Measurements from ENCODE around the gene SHCBP1L. TPM values are rescaled to one million over a fixed set of nuclear protein-coding genes. Genes with fewer than 3 reads are reported as not detected.
"Not testable (repeated sequence)": the region's sequence is repeated elsewhere in the genome, so short reads cannot be mapped to it uniquely, and the experiment has no call there.

The SHCBP1L gene
- total and polyA plus RNA-seq, 4 donors = not detected

- ATAC-seq (ENCODE audit: low FRiP score) (no peak), DNase-seq (no peak)
- H3K36me3 ChIP-seq (ENCODE audit: control insufficient read depth in 1 of 2, insufficient read depth in 2 of 2, low read length in 1 of 2) = no peaks in the 10 kb centered on the region
- no peak overlapping the region for H3K27ac ChIP-seq (ENCODE audit: low read depth in 1 of 2, low read length in 2 of 2)
- intact Hi-C loops (cut with DNase I) = no loop called here
- no peak overlapping the region for H3K4me3 ChIP-seq (ENCODE audit: low read length in 2 of 2)
- H3K4me1 ChIP-seq (ENCODE audit: control insufficient read depth in 1 of 2, insufficient read depth in 2 of 2, low read length in 2 of 2) = no peaks in the 10 kb centered on the region
- no peaks in the 10 kb centered on the region for H3K9me3 ChIP-seq (ENCODE audit: control insufficient read depth, low read length)
- H3K27me3 ChIP-seq (ENCODE audit: control insufficient read depth in 1 of 2, insufficient read depth in 2 of 2, low read length in 1 of 2) = no peaks in the 10 kb centered on the region
- 93 to 97% methylated on average over 9 of the region's 9 CpGs for WGBS, 2 donors
These were observed 2.9 kb upstream of the SHCBP1L start for GRCh38 chr1:182955596-182956588.

GRCh38 chr1:182953826-182954225 lies 860 bp upstream of the SHCBP1L start:
- ATAC-seq (ENCODE audit: low FRiP score) (no peak), DNase-seq (no peak)
- H3K36me3 ChIP-seq (ENCODE audit: control insufficient read depth in 1 of 2, insufficient read depth in 2 of 2, low read length in 1 of 2) = no peaks in the 10 kb centered on the region
- 81 to 87% methylated on average over 3 of the region's 3 CpGs for WGBS, 2 donors
- no peaks in the 10 kb centered on the region for H3K27me3 ChIP-seq (ENCODE audit: control insufficient read depth in 1 of 2, insufficient read depth in 2 of 2, low read length in 1 of 2)
- H3K9me3 ChIP-seq (ENCODE audit: control insufficient read depth, low read length) = no peaks in the 10 kb centered on the region
- no peak overlapping the region for H3K4me3 ChIP-seq (ENCODE audit: low read length in 2 of 2)
- intact Hi-C loops (cut with DNase I) = no loop called here
- no peaks in the 10 kb centered on the region for H3K4me1 ChIP-seq (ENCODE audit: control insufficient read depth in 1 of 2, insufficient read depth in 2 of 2, low read length in 2 of 2)
- H3K27ac ChIP-seq (ENCODE audit: low read depth in 1 of 2, low read length in 2 of 2) = no peak overlapping the region

- H3K9me3 ChIP-seq (ENCODE audit: control insufficient read depth, low read length); H3K27ac ChIP-seq (ENCODE audit: low read depth in 1 of 2, low read length in 2 of 2); H3K4me3 ChIP-seq (ENCODE audit: low read length in 2 of 2); intact Hi-C loops (cut with DNase I); ATAC-seq (ENCODE audit: low FRiP score); H3K36me3 ChIP-seq (ENCODE audit: control insufficient read depth in 1 of 2, insufficient read depth in 2 of 2, low read length in 1 of 2); DNase-seq; H3K27me3 ChIP-seq (ENCODE audit: control insufficient read depth in 1 of 2, insufficient read depth in 2 of 2, low read length in 1 of 2); H3K4me1 ChIP-seq (ENCODE audit: control insufficient read depth in 1 of 2, insufficient read depth in 2 of 2, low read length in 2 of 2): not testable (repeated sequence)
- 96 to 97% methylated on average over 6 of the region's 6 CpGs for WGBS, 2 donors
These were observed 9.6 kb downstream of the SHCBP1L start for GRCh38 chr1:182943336-182943735.

- 39 to 40% methylated on average over 25 of the region's 25 CpGs for WGBS, 2 donors
- H3K27me3 ChIP-seq (ENCODE audit: control insufficient read depth in 1 of 2, insufficient read depth in 2 of 2, low read length in 1 of 2); ATAC-seq (ENCODE audit: low FRiP score); H3K36me3 ChIP-seq (ENCODE audit: control insufficient read depth in 1 of 2, insufficient read depth in 2 of 2, low read length in 1 of 2); H3K27ac ChIP-seq (ENCODE audit: low read depth in 1 of 2, low read length in 2 of 2); H3K9me3 ChIP-seq (ENCODE audit: control insufficient read depth, low read length); intact Hi-C loops (cut with DNase I); H3K4me3 ChIP-seq (ENCODE audit: low read length in 2 of 2); DNase-seq; H3K4me1 ChIP-seq (ENCODE audit: control insufficient read depth in 1 of 2, insufficient read depth in 2 of 2, low read length in 2 of 2): not testable (repeated sequence)
These were observed 10.8 kb downstream of the SHCBP1L start for GRCh38 chr1:182942145-182942544.

- H3K27me3 ChIP-seq (ENCODE audit: control insufficient read depth in 1 of 2, insufficient read depth in 2 of 2, low read length in 1 of 2) = no peaks in the 10 kb centered on the region
- intact Hi-C loops (cut with DNase I) = no loop called here
- H3K36me3 ChIP-seq (ENCODE audit: control insufficient read depth in 1 of 2, insufficient read depth in 2 of 2, low read length in 1 of 2) = no peaks in the 10 kb centered on the region
- ATAC-seq (ENCODE audit: low FRiP score) = no peak
- WGBS, 2 donors = 97% methylated on average over 2 of the region's 2 CpGs
- no peak overlapping the region for H3K4me3 ChIP-seq (ENCODE audit: low read length in 2 of 2)
- no peaks in the 10 kb centered on the region for H3K4me1 ChIP-seq (ENCODE audit: control insufficient read depth in 1 of 2, insufficient read depth in 2 of 2, low read length in 2 of 2)
- no peak overlapping the region for H3K27ac ChIP-seq (ENCODE audit: low read depth in 1 of 2, low read length in 2 of 2)
- DNase-seq = no peak
- no peaks in the 10 kb centered on the region for H3K9me3 ChIP-seq (ENCODE audit: control insufficient read depth, low read length)
These were observed 13.6 kb downstream of the SHCBP1L start for GRCh38 chr1:182939413-182939812.

- Histone ChIP-seq H3K36me3 (ENCODE audit: control insufficient read depth in 1 of 2, insufficient read depth in 2 of 2, low read length in 1 of 2) (no peaks in the 10 kb centered on the region), H3K4me3 (ENCODE audit: low read length in 2 of 2) (no peak overlapping the region), H3K27ac (ENCODE audit: low read depth in 1 of 2, low read length in 2 of 2) (no peak overlapping the region), H3K4me1 (ENCODE audit: control insufficient read depth in 1 of 2, insufficient read depth in 2 of 2, low read length in 2 of 2) (no peaks in the 10 kb centered on the region), H3K27me3 (ENCODE audit: control insufficient read depth in 1 of 2, insufficient read depth in 2 of 2, low read length in 1 of 2) (no peaks in the 10 kb centered on the region), H3K9me3 (ENCODE audit: control insufficient read depth, low read length) (no peaks in the 10 kb centered on the region)
- ATAC-seq (ENCODE audit: low FRiP score) = no peak
- intact Hi-C loops (cut with DNase I) = no loop called here
- DNase-seq = no peak
These were observed 17.2 kb downstream of the SHCBP1L start for GRCh38 chr1:182935716-182936115.

GRCh38 chr1:182930985-182931384 lies 22.0 kb downstream of the SHCBP1L start:
- H3K4me1 ChIP-seq (ENCODE audit: control insufficient read depth in 1 of 2, insufficient read depth in 2 of 2, low read length in 2 of 2) = no peaks in the 10 kb centered on the region
- intact Hi-C loops (cut with DNase I) = no loop called here
- H3K27ac ChIP-seq (ENCODE audit: low read depth in 1 of 2, low read length in 2 of 2) = no peak overlapping the region
- ATAC-seq (ENCODE audit: low FRiP score) (no peak), DNase-seq (no peak)
- no peaks in the 10 kb centered on the region for H3K9me3 ChIP-seq (ENCODE audit: control insufficient read depth, low read length)
- WGBS, 2 donors = 71 to 78% methylated on average over 1 of the region's 1 CpG
- no peaks in the 10 kb centered on the region for H3K36me3 ChIP-seq (ENCODE audit: control insufficient read depth in 1 of 2, insufficient read depth in 2 of 2, low read length in 1 of 2)
- H3K27me3 ChIP-seq (ENCODE audit: control insufficient read depth in 1 of 2, insufficient read depth in 2 of 2, low read length in 1 of 2) = no peaks in the 10 kb centered on the region
- no peak overlapping the region for H3K4me3 ChIP-seq (ENCODE audit: low read length in 2 of 2)

- intact Hi-C loops (cut with DNase I) = no loop called here
- Histone ChIP-seq H3K4me3 (ENCODE audit: low read length in 2 of 2) (no peak overlapping the region), H3K27me3 (ENCODE audit: control insufficient read depth in 1 of 2, insufficient read depth in 2 of 2, low read length in 1 of 2) (no peaks in the 10 kb centered on the region), H3K36me3 (ENCODE audit: control insufficient read depth in 1 of 2, insufficient read depth in 2 of 2, low read length in 1 of 2) (no peaks in the 10 kb centered on the region), H3K9me3 (ENCODE audit: control insufficient read depth, low read length) (no peaks in the 10 kb centered on the region), H3K4me1 (ENCODE audit: control insufficient read depth in 1 of 2, insufficient read depth in 2 of 2, low read length in 2 of 2) (no peaks in the 10 kb centered on the region), H3K27ac (ENCODE audit: low read depth in 1 of 2, low read length in 2 of 2) (no peak overlapping the region)
- DNase-seq (no peak), ATAC-seq (ENCODE audit: low FRiP score) (no peak)
- 84 to 93% methylated on average over 1 of the region's 1 CpG for WGBS, 2 donors
These were observed 25.1 kb downstream of the SHCBP1L start for GRCh38 chr1:182927693-182928433.
